Measurements from ENCODE around the gene PIP4K2A. TPM values are rescaled to one million over a fixed set of nuclear protein-coding genes. Genes with fewer than 3 reads are reported as not detected.

PIP4K2A gene
- total RNA-seq, 2 donors from 2014 or later, result 11.3 to 16.8 TPM

- no peak for ATAC-seq
- no peak for DNase-seq
- intact Hi-C loops (cut with DNase I, micrococcal nuclease), result no loop called here
Measured at GRCh38 chr10:22674573-22674930, 39.8 kb downstream of the PIP4K2A start.

DNA sequence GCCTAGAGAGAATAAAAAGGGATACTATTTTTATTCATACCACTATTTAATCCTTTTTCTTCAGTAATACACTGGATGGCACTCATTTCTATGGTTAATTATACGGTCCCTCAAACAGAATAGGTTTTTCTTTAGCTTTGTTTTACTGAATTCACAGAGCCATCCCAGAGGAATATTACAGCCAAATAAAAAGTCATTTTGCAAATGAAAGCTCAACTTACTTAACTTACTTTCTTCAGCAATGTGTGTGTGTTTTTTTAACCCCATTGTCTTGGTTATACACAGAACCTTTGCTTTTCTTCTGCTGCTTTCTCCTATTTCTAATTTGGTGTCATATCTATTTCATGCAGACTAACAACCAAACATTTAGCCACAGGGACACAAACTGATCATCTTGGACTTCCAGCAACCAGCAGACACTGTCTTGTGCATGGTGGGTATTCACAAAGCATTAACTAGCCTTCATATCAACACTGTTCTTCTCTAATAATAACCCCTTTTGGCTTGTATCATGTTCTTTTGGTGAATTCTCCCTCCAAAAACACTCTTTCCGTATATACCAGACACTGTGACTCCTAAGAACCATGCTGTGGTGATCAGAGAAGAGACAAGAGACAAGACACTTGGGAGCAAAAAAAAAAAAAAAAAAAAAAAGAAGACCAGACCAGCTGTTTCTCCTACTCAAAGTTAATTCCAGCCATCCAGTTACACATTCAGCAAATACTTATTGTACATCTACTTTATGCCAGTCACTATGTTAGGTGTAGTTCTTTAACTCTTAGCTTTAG lies 40.4 kb downstream of the PIP4K2A start:
- ATAC-seq (no peak), DNase-seq (no peak)
- intact Hi-C loops (cut with DNase I, micrococcal nuclease), result no loop called here

DNA sequence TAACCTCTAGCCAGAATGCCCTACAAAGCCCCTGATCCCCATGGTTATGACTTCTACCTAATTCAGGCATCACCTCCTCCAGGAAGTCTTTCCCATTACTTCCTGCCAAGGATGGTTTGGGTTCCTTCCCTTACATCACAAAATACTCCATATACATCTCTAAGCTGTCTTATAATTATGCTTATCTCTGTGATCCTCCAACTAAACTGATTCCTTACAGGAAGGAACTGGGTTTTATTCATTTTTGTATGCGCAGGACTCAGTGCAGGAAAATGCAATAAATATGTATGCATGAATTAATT lies 41.3 kb downstream of the PIP4K2A start:
- DNase-seq (no peak), ATAC-seq (no peak)
- intact Hi-C loops (cut with DNase I, micrococcal nuclease), result no loop called here

GRCh38 chr10:22672319-22673090 lies 41.9 kb downstream of the PIP4K2A start:
- intact Hi-C loops (cut with DNase I, micrococcal nuclease), result no loop called here
- no peak for ATAC-seq
- DNase-seq, result no peak

DNA sequence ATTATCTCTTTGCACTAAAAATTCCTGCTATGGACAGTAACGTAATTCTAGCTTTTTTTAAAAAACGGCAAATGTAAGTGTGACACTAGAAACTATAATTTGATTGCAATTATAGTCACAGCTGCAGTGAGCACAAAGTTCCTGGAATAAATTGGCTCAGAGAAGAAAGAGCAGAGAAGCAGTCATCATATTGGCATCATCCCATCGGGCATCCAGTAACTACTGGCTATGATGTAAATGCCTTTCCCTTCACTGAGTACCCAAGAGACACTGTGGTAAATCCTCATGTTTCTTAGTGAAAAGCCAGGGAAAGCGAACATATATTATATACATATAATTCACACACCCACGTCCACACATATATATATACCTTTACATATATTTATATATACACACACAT lies 43.6 kb downstream of the PIP4K2A start:
- intact Hi-C loops (cut with DNase I, micrococcal nuclease), result no loop called here
- ATAC-seq, result no peak
- DNase-seq, result no peak

DNA sequence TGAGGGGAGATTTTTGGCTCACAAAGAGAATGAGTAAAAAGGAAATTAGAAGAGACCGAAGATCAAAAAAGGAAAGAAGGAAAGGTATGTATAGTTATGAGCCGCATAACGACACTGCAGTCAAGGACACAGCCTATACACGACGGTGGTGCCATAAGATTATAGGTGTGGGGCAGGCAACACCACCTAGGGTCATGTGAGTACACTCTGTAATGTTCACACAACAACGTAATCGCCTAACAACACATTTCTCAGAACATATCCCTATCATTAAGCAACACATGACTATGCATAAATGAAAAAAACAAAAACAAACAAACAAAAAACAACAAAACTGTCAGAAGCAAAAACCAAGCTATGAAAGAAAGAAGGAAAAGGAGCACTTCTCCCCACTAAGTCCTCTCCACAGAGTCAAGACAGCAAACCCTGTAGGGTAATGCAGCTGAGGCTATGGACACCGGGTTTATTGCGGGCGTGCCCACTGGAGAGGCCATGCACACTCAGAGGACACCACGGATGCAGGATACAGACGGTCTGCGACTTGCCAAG lies 45.1 kb downstream of the PIP4K2A start:
- no peak for DNase-seq
- ATAC-seq, result peak; percentile 83
- intact Hi-C loops (cut with DNase I, micrococcal nuclease), result no loop called here

GRCh38 chr10:22667093-22667480 lies 47.3 kb downstream of the PIP4K2A start:
- no peak for ATAC-seq
- intact Hi-C loops (cut with DNase I, micrococcal nuclease), result no loop called here
- no peak for DNase-seq

- ATAC-seq (peak; percentile 73), DNase-seq (no peak)
- intact Hi-C loops (cut with DNase I, micrococcal nuclease), result no loop called here
Measured at GRCh38 chr10:22666287-22667092, 47.9 kb downstream of the PIP4K2A start.

DNA sequence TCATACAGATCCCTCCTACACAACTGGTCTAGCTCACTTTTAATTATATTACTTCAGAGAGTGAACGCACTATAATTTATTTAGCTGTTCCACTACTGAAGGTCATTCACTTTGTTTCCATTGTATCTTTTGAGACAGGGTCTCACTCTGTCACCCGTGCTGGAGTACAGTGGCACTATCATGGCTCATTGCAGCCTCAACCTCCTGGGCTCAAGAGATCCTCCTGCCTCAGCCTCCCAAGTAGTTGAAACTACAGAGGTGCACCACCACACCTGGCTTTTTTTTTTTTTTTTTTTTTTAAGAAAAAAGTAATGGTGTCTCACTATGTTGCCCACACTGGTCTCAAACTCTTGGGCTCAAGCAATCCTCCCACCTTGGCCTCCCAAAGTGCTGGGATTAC lies 49.0 kb downstream of the PIP4K2A start:
- DNase-seq (no peak), ATAC-seq (no peak)
- intact Hi-C loops (cut with DNase I, micrococcal nuclease), result no loop called here

DNA sequence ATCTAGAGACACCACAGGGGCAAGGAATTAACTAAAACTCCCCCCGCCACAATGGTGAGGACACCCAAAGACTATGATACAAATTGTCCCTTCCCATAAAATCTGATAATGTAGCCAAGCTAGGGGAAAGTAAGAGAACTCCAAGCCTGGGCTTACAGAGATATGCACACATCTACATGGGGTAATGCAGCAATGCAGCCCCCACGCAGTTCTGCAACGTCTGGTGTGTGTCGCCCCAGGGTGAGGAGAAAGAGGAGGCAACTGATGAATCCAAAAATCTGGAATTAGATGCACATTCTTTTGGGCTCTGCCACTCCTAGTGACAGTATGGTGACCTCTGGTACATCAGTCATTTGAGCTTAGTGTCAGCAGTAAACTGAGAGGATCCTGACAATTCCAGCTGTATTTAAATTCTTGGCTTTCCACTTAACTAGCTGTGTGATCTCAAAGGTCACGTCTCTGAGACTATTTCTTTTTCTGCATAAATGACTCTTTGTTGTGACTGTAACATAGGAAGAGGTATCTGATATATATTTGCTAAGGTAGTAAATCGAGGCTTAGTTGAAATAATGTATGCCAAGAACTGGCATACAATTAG lies 51.5 kb downstream of the PIP4K2A start:
- intact Hi-C loops (cut with DNase I, micrococcal nuclease), result no loop called here
- DNase-seq (no peak), ATAC-seq (no peak)

DNA sequence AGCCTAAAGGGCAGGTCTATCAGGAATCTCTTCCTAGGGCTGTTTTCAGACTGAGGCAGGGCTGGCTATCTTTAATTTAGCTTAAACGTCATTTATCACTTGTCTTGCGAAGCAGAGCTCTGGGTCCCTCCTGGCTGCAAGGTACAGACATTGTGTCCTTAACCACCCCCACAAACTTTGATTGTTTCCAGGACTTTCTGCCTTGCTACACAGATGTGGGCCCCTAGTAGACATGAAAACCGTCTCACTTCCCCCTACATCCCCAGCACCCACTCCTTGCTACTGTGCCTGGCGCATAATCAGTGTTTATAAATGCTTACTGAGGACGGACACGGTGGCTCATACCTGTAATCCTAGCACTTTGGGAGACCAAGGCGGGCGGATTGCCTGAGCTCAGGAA lies 54.5 kb downstream of the PIP4K2A start:
- ATAC-seq (no peak), DNase-seq (no peak)
- intact Hi-C loops (cut with DNase I, micrococcal nuclease), result no loop called here

- ATAC-seq (no peak), DNase-seq (no peak)
- intact Hi-C loops (cut with DNase I, micrococcal nuclease), result no loop called here
Measured at GRCh38 chr10:22658745-22659410, 55.5 kb downstream of the PIP4K2A start.

DNA sequence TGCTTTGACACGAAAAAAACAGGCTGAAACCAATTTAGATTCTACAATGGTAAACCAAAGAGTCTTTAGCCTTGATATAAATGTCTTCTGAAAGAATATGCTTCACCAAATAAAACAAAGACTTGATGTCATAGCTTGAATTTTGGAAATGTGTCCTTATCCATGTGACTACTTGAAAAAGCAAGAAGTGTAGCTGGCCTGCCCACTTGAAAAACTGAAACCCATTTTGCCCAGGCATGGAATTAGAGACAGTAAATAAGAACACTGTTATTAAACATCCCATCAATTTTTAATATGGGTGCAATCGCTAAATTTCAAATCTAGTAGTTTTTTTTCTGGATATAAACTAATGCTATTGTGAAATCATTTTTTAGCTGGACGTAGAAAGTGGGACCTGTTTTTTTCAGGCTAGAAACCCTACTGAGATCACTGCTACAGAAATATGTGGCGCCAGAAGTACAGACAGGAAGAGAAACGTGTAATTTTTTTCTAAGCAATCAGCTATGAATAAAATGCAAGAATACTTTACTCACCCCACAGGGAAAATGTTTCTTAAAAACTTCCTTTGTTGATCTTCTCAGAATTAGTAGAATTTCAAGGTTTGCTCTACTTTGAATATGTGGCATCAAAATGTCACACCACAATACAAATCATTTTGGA lies 56.7 kb downstream of the PIP4K2A start:
- no peak for ATAC-seq
- no peak for DNase-seq
- intact Hi-C loops (cut with DNase I, micrococcal nuclease), result no loop called here

- intact Hi-C loops (cut with DNase I, micrococcal nuclease), result no loop called here
- DNase-seq (no peak), ATAC-seq (no peak)
Measured at GRCh38 chr10:22657024-22657423, 57.4 kb downstream of the PIP4K2A start.

DNA sequence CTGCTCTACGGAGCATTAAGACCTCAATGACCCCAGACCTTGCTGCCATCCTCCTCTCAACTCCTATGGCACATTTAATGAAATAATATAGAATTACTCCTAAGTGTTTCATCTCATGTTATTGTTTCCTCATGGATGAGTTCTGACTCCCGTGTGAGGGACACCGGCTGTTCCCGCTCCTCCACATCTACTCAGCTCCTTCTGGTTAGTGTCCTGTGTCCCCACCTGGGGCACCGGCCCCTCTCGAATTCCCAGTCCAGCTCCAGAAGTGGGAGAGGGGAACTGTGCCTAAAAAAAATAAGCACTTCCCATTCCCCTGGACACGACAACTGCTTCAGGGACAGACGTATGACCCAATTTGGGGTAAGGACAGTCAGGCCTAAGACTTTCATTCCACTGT lies 58.3 kb downstream of the PIP4K2A start:
- DNase-seq (no peak), ATAC-seq (no peak)
- intact Hi-C loops (cut with DNase I, micrococcal nuclease), result no loop called here

DNA sequence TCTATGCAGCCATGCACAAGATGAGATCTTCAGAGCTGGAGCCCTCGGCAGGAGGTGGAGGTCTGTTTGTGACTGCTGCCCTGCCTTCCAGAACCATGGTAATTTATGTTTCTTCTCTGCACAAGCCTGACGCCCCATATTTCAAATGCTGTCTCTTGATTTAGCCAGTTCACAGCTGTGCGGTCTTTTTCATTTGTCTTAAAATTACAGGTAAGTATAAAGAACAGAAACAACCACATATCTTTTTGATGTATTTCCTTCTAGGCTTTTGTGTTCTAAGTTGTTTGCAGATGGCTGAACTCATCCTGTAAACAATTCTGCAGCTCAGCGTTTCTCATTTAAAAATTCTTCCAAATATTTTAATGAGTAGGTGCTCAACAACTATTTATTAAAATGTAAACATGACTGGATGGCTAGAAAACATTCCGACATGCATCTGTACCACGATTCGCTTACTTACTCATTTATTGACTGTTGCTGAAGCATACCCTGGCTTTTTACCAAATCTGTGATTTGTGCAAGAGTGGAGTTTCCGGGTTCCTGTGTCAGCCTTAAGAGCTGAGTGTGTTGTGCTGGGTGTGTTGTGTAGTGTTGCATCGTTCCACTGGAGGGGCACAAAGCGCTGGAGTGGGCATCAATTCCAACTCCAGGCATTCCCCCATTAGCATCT lies 58.9 kb downstream of the PIP4K2A start:
- intact Hi-C loops (cut with DNase I, micrococcal nuclease), result no loop called here
- no peak for DNase-seq
- ATAC-seq, result no peak

DNA sequence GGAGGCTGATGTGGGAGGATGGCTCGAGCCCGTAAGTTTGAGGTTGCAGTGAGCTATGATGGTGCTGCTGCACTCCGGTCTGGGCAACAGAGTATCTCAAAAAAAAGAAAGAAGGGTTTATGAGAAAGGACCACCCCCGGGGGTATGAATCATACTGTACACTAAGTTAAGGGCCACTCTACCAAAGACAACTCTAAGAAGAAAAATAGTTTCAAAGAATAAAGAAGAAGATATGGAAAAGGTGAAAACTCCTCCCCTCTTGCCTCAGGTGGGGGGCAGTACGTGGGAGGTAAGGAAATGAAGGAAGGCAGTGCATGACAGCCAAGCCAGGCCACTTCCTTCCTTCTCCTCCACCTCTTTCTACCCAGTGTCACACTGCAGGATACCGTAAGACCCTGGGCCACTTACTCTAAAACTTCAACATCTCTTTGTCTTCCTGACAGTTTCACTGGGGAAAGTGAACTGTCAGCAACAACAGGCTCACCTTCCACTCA lies 61.3 kb downstream of the PIP4K2A start:
- intact Hi-C loops (cut with DNase I, micrococcal nuclease), result no loop called here
- DNase-seq (no peak), ATAC-seq (no peak)
